HG02798 (cell line): ENCODE data around the gene ERICH6.
A peak's percentile ranks its signal among the peaks of the same experiment; 100 is the strongest.

ENCODE experiments used
- ATAC-seq: cut with Tn5 transposase; IDR thresholded peaks from one replicate; pipeline ENCODE4 v1.9.1; 2021; ENCODE audit warnings: mild to moderate bottlenecking; ENCODE audit not compliant: unreplicated experiment, poor library complexity

The ERICH6 gene

DNA sequence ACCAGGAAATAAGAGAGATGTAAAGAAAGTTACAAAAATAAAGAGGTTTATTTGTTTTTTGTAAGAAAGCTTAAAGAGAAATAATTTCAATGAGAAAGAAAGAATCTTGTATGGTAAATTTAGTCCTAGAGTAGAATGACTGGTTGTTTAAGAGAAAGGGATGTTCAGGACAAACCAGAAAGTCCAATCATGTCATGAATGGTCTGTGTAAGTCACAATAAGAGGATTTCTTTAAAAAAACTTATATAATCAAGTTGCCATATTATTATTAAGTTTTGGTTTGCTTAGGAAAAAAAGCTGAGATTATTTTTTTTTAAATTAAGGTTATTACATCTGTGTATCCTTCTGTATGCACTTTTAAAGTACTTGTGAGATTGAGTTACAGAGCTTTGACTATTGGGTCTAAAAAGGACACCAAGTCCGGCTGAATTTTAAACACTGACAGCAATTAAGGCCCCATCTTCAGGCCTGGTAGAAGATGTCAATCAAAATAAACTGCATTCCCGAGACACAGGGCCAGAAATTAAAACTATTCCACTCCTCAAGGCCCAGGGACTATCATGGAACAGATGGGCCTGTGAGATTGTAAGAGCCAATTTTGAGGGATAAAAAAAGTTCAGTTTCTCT lies 12.2 kb downstream of the ERICH6 start:
- no peak for ATAC-seq

- no peak for ATAC-seq
Measured at GRCh38 chr3:150687613-150688012, 16.1 kb downstream of the ERICH6 start.

DNA sequence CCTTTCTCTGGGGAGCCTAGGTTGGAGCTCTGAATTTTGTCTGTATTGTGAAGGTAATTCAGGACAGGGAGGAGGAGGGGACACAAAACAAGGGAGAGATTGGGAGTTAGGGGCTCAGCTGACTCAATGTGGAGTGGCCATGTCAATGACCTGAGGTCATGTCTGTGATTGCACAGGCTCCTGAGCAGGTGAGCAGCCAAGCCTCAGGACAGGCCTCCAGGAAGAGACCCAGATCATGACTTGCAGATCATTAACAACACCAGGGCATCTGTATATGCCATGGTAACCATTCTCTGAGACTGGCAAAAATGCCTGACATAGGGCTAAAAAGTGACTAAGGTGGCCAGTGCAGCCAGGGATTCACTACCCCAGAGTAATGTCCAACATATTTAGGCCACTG lies 20.9 kb downstream of the ERICH6 start:
- no peak for ATAC-seq

DNA sequence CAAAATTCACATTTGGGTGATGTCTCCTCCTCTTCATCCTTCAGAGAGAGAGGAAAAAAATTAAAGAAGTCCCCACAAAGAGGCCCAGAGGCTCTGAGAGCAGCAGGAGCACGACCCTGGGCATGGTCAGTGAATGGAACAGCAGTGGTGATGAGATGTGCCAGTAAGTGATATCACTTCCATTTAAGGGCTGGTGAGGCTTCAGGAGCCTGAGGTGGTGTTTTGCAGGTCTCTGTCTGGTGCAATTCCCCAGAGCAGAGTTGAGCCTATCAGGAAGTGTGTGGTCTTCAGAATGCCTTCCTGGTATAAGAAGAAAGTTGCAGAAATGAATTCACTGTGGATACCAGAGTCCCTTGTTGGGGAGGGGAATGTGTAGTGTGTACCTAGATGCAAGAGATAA lies 21.4 kb downstream of the ERICH6 start:
- no peak for ATAC-seq

- peak; percentile 97 for ATAC-seq
Measured at GRCh38 chr3:150681057-150681456, 22.7 kb downstream of the ERICH6 start.

- ATAC-seq: peak; percentile 20
Measured at GRCh38 chr3:150680562-150680961, 23.2 kb downstream of the ERICH6 start.

GRCh38 chr3:150675587-150675986 lies 28.1 kb downstream of the ERICH6 start:
- ATAC-seq: no peak

DNA sequence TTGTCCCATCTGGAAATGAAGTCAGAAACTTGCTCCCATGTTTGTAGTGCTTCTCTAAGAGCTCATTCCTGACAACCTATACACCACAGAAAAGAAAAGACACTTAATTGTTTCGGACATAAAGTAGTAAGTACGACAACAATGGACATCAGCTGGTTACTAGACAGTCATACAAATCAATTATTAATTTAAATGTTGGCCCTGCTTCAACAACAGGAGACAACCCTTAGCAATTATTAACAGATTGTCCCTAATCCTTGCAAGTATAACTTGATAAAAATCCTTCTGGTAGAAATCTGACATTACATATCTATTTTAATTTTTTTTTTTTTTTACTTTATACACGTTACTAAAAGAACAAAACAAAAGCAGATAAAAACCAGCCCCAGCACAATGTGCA lies 29.8 kb downstream of the ERICH6 start:
- no peak for ATAC-seq

GRCh38 chr3:150666167-150666566 lies 37.6 kb downstream of the ERICH6 start:
- no peak for ATAC-seq

- ATAC-seq: no peak
Measured at GRCh38 chr3:150663461-150663860, 40.3 kb downstream of the ERICH6 start.

DNA sequence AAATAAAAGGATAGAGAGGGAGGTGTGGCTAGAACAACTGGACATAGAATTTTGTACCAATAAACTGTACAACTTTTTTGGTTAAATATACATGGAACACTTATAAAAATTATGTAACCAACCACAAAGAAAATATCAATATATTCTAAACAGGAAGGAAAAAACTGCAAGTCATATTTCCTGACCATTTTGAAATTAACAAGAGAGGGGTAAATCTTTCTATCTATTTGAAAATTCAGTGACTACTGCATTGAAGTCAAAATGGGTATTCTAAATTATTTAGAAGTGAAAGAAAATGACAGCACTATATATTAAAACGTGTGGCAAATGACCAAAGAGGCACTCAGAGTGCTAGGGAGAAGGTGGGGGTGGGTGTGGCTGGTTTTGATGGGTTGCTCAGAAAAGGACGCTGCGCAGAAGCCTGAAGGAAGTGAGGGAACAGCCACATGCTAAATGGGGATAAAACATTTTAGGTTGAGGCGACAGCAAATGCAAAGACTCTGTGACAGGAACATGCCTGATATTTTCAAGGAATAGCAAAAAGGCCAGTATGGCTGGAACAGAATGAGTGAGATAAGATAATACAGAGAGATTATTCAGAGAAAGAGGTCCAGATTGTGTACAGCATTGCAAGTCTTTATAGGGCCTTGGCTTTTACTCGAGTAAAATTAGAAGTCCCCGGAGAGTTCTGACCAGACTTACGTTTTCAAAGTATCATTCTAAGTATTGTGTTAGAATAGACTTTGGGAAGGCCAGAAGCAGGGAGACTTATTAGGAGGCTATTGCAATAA lies 41.1 kb downstream of the ERICH6 start:
- ATAC-seq: no peak

DNA sequence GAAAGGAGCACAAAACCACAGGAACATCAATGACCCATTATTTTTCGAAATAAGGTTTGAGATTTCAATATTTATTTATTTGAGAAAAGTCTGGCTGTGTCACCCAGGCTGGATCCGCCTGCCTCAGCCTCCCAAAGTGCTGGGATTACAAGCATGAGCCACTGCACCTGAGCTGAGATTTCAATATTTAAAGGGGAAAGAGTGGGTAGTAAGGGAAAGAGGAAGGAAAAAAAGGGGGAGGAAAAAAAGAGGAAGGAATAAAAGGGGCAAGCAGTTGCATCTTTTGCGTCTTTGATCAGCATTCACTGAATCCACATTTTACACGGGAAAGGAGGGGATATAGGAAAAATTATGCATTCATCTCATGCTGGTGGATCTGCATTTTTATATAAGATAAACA lies 47.4 kb downstream of the ERICH6 start:
- ATAC-seq: no peak

DNA sequence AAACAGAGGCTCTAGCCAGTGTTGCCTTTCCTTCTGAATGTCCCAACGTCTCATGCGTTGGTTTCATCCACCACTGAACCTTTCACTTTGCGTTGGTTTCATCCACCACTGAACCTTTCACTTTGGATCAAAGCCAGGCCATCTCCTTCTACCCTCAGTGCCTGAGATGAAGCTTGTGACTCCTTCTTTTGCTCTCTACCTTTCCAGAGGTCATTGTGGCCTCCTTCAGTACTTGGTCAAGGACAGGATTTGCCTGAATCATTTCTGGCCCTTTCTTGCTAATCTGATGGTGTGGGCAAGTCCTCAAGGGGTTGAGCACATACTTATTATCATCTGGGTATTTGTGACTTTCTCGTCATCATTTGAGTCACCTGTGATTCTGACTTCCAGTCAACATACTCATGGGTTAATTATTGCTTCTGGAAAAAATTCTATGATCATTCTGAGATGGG lies 50.6 kb downstream of the ERICH6 start:
- ATAC-seq: peak; percentile 67

GRCh38 chr3:150640256-150640655 lies 63.5 kb downstream of the ERICH6 start:
- no peak for ATAC-seq

DNA sequence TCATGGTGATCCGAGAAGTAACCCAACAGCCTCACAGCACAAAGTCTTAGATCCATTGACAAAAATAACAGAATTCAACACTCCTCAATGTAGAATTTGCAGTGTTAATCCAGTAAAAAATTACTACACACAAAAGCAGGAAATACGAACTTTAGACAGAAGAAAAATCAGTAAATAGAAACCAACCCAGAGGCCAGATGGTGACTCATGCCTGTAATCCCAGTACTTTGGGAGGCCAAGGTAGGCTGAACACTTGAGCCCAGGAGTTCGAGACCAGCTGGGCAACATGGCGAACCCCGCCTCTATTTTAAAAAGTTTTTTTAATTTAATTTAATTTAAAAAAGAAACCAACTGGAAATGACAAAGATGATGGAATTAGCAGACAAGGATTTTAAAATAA lies 64.5 kb downstream of the ERICH6 start:
- ATAC-seq: no peak

GRCh38 chr3:150636258-150636657 lies 67.5 kb downstream of the ERICH6 start:
- ATAC-seq: no peak

DNA sequence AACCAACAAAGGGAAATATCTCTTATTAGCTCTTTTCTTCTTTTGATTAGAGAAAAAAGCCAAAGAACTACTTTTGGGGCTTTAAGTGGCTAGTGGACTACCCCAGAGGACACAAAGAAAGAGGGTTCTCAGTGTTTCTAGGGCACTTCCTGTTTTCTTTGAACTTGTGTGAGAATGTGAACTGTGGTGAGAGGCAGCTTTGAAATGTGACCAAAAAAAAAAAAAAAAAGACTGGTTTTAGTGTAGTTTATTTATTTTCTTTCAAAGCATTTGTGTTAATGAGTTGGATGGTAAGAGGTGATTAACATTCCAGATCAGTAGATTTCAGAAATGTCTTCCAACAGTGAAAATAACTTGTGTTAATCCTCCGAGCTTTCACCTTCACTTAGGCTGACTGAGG lies 68.2 kb downstream of the ERICH6 start:
- ATAC-seq: peak; percentile 62

DNA sequence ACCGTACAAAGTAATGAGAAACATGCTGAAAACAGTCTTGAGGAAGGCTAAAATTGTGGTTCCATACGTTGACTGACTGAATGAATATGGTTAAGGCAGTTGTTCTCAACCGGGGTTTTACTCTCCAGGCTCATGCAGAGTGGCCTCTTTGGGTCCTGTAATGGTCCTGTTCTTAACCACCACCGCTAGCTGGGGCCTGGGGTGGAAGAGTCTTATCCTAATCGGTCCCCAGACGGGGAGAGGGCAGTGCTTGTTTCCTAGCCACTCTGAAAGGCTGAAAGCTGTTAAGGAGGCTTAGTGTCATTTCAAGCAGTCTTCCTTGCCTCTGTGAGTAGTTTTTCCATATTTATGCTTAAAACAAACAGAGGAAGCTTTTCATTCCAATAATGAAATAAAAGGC lies 68.6 kb downstream of the ERICH6 start:
- no peak for ATAC-seq

DNA sequence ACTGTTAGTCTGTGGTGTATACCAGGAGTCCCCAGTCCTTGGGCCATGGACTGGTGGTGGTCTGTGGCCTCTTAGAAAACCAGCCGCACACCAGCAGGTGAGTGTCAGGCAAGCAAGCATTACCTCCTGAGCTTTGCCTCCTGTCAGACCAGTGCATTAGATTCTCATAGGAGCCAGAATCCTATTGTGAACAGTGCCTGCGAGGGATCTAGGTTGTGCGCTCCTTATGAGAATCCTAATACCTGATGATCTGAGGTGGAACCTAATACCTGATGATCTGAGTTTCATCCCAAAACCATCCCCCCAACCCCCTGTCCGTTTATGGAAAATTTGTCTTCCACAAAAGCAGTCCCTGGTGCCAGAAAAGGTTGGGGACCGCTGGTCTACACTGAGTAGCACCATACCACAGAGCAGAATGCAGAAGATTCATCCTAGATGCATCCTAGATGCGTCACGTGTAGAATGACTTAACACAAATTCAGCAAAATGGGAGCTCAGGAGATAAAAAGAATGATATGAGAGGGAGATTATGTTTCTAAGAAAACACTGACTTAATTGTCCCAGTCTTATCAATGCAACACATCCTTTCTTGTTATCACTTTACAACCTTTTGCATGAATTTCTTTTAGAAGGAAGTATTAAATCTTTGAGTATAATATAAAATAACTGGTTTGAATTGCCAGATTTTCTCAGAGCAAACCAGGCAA lies 72.1 kb downstream of the ERICH6 start:
- ATAC-seq: no peak

DNA sequence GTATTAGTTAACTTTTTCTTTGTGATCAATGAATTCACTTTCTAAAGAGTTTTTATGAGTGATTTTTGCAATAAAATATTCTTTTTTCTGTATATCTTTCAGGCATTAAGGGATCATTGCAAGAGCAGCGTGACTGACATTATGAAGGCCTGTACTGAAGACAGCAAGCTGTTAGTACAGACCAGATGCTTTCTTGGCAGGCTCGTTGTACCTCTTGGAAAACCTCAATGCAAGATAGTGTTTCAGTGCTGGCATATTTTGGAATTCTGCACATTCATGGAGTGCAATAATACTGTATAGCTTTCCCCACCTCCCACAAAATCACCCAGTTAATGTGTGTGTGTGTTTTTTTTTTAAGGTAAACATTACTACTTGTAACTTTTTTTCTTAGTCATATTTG lies 76.2 kb downstream of the ERICH6 start:
- no peak for ATAC-seq

- no peak for ATAC-seq
Measured at GRCh38 chr3:150626148-150626930, 77.4 kb downstream of the ERICH6 start.
